ENCODE results near the gene FLRT3.

FLRT3 gene

DNA sequence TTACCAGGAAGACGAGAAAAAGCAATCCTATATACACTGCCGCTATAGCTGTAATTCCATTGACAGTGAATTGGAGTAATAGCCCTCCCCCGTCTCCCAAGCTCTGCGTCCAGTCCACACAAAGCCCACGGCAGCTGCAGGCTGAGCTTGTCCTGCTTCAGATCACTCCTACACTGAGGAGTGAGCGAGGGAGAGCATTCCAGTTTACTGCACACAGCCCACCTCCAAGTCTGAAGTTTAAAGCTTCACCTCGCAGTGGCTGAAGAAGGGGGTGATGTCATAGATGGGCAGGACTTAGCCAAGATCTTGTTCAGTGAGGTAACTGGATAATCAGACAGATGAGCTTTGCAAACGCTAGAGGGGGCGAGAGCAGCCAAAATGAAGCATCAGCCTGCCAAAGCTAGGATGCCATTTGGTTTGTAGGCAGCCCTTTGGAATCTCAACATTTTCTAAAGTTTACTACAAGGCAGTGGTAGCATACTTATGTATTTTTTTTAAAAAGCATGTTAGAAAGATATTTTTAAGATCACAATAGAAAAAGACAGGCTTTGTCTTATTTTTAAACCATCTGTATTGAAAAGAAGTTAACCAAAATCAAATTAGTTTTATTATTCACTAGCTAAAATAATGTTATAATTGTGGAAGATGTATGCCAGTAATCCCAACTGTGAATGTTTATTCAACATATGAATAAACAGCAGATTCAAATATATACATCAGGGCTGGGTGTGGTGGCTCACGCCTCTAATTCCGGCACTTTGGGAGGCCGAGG lies at the start of gene FLRT3:
FLRT3 (minus strand) TSS at position 213 of the 772 bp plus-strand sequence. CDS start 10,106 bp downstream, outside the sequence.
- DNase-seq = no peak

- DNase-seq = no peak
Observed at GRCh38 chr20:14386726-14387125, 49.3 kb upstream of the FLRT3 start.

- DNase-seq = no peak
Observed at GRCh38 chr20:14385176-14385740, 47.8 kb upstream of the FLRT3 start.

- DNase-seq = no peak
Observed at GRCh38 chr20:14384416-14385175, 47.2 kb upstream of the FLRT3 start.

- no peak for DNase-seq
Observed at GRCh38 chr20:14383335-14383734, 45.9 kb upstream of the FLRT3 start.

- no peak for DNase-seq
Observed at GRCh38 chr20:14378326-14378725, 40.9 kb upstream of the FLRT3 start.

DNA sequence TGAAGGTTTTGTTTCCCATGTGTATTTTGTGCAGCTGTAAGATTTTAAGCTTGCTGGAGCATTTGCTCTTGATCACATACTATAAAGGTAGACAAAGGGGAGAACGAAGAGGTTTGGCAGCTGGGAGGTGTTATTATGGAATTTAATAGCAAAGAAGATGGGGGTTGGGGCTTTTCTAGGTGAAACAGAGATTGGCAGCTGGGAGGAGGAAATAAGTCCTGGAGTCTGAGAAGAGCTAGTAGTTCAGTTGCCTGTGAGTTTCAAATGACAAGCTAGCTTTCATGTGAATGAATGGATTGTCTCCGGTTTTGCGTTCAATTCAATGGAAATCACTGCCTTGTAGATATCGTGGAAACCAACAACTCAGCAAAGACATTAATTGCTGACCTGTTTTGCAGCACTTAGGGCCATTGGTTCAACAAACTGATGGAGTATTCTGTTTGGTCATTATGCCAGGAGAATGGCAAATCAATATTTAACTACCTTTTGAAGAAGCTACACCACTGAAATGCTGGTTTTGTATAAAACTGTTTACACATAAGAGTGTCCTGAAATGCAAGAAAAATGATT lies 38.1 kb upstream of the FLRT3 start:
- no peak for DNase-seq

GRCh38 chr20:14374196-14374595 lies 36.8 kb upstream of the FLRT3 start:
- no peak for DNase-seq

DNA sequence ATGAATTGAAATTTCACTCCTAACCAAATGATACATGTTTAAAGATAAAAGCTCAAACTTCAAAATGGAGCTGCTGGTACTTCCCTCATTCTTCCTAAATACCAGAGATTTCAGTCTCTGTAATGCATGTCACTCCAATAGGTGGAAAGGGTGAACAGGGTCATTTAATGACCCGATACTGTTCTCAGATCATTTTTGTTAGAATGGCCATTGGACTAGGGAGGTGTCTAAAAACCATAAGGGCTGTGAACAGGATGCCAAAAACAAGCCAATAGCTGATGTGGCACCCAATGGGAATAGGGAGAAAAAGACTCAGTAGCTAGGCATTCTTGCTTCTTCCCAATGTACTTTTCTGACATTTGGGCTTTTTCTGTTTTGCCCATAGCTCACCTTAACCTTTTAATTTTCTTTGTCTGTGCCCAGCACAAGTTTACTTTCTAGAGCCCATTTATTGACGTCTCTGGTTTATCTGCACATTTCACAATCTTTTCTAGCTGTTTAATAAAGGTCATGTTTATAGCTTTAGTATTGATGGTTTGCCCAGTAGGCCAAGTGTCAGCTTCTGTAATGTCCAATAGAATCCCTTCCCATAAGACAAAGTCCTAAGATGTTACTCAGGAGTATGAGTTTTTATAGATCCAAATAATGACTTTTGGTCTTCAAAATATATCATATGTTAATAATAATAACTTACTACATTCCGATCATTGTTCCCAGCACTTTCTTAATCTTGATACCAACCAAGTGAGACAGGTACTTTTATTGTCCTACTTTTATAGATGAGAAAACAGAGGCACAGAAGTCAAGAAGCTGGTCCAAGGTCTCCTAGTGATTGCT lies 24.3 kb upstream of the FLRT3 start:
- DNase-seq = no peak

- DNase-seq = no peak
Observed at GRCh38 chr20:14360416-14360815, 23.0 kb upstream of the FLRT3 start.

GRCh38 chr20:14355791-14356190 lies 18.4 kb upstream of the FLRT3 start:
- no peak for DNase-seq

DNA sequence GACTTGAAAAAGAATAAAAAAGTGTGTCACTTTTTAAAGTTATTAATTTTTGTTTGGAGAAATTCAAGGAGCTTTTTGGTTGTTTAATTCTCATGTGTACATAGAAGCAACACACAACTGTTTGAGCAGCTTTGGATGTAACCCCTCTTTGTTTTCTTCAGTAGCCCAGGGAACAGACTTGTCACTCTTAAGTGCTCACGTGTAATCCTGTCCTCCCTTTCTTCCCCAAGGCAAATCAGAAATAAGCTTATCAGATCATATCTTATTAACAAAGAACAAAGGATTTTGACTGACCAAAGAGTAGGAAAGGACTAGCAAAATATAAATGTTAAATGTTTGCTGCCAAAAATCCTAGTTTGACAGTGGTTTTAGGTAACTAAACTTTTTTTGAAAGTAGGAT lies 7.3 kb upstream of the FLRT3 start:
- DNase-seq = no peak

DNA sequence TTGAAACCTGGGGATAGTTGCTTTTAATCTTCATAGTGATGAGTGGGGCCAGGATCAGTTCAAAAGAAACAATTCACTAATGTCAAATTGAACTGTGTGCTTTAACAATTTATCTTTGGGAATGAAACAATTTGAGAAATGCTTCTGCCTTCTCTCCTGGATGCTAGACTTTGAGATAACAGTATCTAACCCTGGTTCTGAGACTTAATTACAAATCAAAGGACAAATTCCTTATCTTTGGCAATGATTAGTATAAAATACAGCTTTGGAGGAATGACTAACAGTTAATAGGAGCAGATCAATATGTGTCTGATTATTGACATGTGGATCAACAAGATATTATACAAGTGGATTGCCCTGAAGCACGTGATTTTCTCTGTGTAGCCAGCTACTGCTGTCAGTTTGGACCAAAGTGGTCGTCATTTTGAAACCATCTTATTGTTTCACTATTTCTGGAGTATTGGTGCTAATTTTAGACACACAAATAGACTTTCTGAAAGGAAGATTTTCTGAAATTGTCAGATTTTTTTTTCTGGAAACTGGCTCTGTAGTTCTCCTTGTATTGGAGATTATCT lies 6.2 kb upstream of the FLRT3 start:
- no peak for DNase-seq

DNA sequence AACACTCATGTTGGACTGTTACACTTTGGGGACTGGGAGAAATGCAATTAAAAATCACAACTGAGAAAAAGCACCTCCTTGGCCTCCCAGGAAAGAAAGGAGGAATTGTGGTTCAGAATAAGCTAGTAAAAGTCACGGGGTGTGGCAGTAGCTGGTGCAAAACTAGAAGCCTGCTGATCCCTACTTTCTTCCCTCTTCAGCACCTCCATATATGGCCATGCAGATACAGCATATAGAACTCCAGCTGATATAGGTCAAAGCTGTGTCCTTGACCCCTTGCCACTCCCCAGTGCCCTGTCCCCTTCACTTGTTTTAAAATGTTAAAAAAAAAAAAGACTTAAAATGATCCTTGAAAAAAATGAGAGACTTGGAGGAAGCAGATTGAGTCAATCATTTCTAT lies 5.5 kb upstream of the FLRT3 start:
- no peak for DNase-seq

- no peak for DNase-seq
Observed at GRCh38 chr20:14341801-14342200, 4.4 kb upstream of the FLRT3 start.

DNA sequence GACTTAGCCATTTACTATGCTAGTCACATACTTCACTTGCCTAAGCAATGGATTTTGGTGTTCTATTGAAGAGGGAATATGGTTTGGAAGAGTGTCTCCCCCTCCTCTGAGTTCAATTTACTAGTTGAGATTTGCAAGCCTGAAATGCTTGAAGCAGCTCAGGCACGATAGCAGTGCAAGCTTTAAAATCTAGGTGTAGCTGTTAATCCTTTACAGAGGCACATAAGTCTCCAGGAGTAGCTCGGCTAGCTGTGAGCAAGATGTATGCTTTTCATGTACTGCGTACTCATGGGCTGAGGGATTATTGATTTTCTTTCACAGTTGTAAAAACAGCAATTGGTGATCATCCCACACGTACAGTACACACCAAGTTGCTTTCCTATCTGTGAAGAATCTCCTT lies 726 bp downstream of the FLRT3 start:
- DNase-seq = no peak

DNA sequence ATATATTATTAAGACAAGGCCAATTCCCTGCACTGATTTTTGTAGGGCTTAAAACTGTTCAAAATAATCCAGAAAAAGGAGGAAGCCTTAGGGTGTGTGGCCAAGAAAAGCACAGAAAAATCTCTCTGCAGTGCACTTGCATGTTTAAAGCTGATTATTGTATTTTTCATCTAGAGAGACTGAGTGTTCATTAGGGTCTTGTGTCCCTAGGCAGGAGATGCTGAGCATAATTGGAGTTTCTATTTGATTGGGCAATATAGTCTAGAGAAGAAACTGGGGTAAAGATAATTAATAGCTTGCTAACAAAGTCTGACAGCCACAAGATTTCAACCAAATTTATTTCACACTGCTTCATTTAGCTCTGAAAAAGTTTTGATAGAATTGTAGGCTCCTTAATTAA lies 2.4 kb downstream of the FLRT3 start:
- no peak for DNase-seq

- DNase-seq = no peak
Observed at GRCh38 chr20:14334306-14334930, 3.0 kb downstream of the FLRT3 start.

- no peak for DNase-seq
Observed at GRCh38 chr20:14333721-14334120, 3.7 kb downstream of the FLRT3 start.

DNA sequence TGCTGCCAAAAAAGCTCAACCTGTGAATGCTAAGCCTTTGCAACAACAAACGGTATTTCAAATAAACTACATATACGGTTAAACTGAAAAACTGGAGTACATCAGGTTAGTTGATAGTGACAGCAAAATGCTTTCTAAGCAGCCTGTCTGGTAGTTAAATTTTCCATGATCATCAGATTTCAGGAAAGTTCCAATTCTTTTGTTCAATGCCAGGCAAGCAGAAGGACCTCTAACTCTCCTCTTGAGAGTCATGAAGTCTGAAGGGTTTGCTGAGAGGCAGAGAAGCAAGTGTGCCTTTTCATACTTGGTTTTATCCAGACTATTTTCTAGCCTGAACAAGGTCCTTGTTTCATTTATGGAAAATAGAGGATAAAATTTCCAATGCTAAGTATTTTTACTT lies 4.5 kb downstream of the FLRT3 start:
- no peak for DNase-seq

DNA sequence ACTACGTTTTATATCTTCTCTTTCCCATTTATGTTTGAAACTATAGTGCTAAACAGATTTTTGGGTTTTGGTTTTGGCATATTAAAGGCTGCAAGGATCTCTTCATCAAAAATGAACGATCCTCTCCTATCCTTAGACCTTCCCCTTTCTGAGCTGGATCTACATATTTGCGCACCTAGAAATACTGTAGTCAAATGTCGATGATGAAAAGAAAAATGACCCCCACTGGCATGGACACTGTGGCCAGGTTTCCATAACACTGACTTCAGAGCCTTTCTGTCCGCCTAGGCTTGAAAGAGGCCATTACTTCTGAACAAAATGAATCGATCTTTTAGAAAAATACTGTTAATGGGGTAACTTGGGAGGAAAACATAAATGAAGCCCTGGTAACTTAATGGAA lies 5.8 kb downstream of the FLRT3 start:
- DNase-seq = no peak

- DNase-seq = no peak
Observed at GRCh38 chr20:14319704-14320103, 17.7 kb downstream of the FLRT3 start.

All from activated CD4-positive, alpha-beta T cell treated with anti-CD3 and anti-CD28 coated beads for 1 hour (primary cell).